Right lobe of liver (tissue), 6 donors: ENCODE data around the gene FNDC10. TPM values are rescaled to one million over a fixed set of nuclear protein-coding genes. Genes with fewer than 3 reads are reported as not detected.

Experiments used
- ATAC-seq, 4 donors: fragments of 200-7000 bp; cut with Tn5 transposase; one replicate each; pipeline ENCODE4 v1.9.1; 2020; ENCODE audit warnings: mild to moderate bottlenecking in 4 of 4, moderate library complexity in 4 of 4
- DNase-seq, 3 donors: peaks; one replicate each; pipeline ENCODE4 v3.0.0-alpha.2; 2020
- H3K27ac ChIP-seq, 3 donors: fragments of 200-600 bp; one replicate each; pipeline ENCODE4 v1.8.0; 2022
- H3K27me3 ChIP-seq, 2 donors: fragments of 200-600 bp; one replicate each; pipeline ENCODE4 v1.8.0; 2022
- H3K36me3 ChIP-seq, 4 donors: fragments of 200-600 bp; sonication (generic) in 1 of 4; one replicate each; pipeline versions ENCODE4 v1.5.1 to v1.8.0; 2017 to 2022; ENCODE audit warnings: control low read depth in 1 of 4
- H3K4me1 ChIP-seq, 4 donors: fragments of 200-600 bp; sonication (generic) in 1 of 4; one replicate each; pipeline versions ENCODE4 v1.5.1 to v1.8.0; 2017 to 2022; ENCODE audit warnings: control low read depth in 1 of 4
- H3K4me3 ChIP-seq, 3 donors: fragments of 200-600 bp; one replicate each; pipeline ENCODE4 v1.8.0; 2022
- H3K9me3 ChIP-seq, 4 donors: fragments of 200-600 bp; sonication (generic) in 1 of 4; one replicate each; pipeline versions ENCODE4 v1.5.1 to v1.8.0; 2017 to 2022; ENCODE audit warnings: control low read depth in 1 of 4
- POLR2A ChIP-seq: fragments of 450-650 bp; IDR thresholded peaks from one replicate; pipeline ENCODE4 v1.6.1; 2017; ENCODE audit warnings: antibody characterized with exemption, mild to moderate bottlenecking
- WGBS: methylation state at CpG from one replicate; pipeline ENCODE4 v1.1.6; 2018; ENCODE audit warnings: low coverage, low lambda C conversion rate; ENCODE audit not compliant: insufficient coverage; ENCODE audit errors: missing lambda C conversion rate; 5-methylcytosine and 5-hydroxymethylcytosine counted together
- intact Hi-C, 2 donors: fragments of 100-400 bp; cut with DNase I; formaldehyde crosslinking; loops; one replicate each; pipeline versions ENCODE4 v1.11.2 to v1.14.1; 2022
- total RNA-seq, 6 experiments: library from RNA; depleted of rRNA in 2 of 6; stranded (reverse); fragments of >200 nt in 2 of 6; fragmentation: NEBNext Ultra II Directional in 3 of 6; extraction: Animal tissue kit (Norgen Biotek cat#: 25700) in 3 of 6; gene quantifications; one replicate each; pipeline versions ENCODE4 v1.1.0 to v1.2.4, GENCODE V29; 2016 to 2023
- TF ChIP-seq, protein P1 (sequence below), 4 donors: fragments of 200-600 bp in 3 of 4; fragments of 450-650 bp in 1 of 4; IDR thresholded peaks; one replicate each; pipeline versions ENCODE4 v1.5.1 to v1.8.0; 2016 to 2022; ENCODE audit warnings: antibody characterized with exemption in 4 of 4, mild to moderate bottlenecking in 2 of 4
- donor health status: DM: no; HTN: yes; CAD: no.
- donor health status: DM: no; HTN: no; CAD: no.
- donor health status: DM: no; HTN: no; CAD: no.
- donor health status: DM: no; HTN: yes; CAD: no.
- donor health status: DM: no; HTN: yes; CAD: no.

Gene FNDC10
- total RNA-seq, 6 experiments from 2014 or later: 0.09 to 1.6 (median 0.46) TPM

DNA sequence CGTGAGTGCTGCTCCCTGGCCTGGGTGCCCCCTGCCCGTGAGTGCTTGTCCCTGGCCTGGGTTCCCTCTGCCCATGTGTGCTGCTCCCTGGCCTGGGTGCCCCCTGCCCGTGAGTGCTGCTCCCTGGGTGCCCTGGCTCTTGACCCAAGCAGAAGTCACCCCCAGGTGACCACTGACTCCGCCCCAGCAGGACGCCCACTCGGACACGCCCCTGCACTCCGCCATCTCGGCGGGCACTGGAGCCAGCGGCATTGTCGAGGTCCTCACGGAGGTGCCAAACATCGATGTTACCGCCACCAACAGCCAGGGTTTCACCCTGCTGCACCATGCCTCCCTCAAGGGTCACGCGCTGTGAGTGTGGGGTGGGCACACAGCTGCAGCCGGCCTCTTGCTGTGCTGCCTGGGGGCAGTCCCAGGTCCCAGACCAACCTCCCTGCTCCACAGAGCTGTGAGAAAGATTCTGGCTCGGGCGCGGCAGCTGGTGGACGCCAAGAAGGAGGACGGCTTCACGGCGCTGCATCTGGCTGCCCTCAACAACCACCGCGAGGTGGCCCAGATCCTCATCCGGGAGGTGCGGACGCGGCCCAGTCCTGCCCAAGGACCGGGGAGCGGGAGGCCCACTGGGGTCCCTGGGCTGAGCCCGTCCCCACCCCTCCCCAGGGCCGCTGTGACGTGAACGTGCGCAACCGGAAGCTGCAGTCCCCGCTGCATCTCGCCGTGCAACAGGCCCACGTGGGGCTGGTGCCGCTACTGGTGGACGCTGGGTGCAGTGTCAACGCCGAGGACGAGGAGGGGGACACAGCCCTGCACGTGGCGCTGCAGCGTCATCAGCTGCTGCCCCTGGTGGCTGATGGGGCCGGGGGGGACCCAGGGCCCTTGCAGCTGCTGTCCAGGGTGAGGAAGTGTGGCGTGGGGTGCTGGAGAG lies 28.2 kb upstream of the FNDC10 start:
- H3K27ac ChIP-seq: no peak overlapping the region
- H3K4me1 ChIP-seq: no peaks in the 10 kb centered on the region
- WGBS: no CpG with 5 or more reads among the region's 53 CpGs
- H3K27me3 ChIP-seq: no peaks in the 10 kb centered on the region
- no peaks in the 10 kb centered on the region for H3K9me3 ChIP-seq
- ATAC-seq: no peak
- TF ChIP-seq, protein P1, sequence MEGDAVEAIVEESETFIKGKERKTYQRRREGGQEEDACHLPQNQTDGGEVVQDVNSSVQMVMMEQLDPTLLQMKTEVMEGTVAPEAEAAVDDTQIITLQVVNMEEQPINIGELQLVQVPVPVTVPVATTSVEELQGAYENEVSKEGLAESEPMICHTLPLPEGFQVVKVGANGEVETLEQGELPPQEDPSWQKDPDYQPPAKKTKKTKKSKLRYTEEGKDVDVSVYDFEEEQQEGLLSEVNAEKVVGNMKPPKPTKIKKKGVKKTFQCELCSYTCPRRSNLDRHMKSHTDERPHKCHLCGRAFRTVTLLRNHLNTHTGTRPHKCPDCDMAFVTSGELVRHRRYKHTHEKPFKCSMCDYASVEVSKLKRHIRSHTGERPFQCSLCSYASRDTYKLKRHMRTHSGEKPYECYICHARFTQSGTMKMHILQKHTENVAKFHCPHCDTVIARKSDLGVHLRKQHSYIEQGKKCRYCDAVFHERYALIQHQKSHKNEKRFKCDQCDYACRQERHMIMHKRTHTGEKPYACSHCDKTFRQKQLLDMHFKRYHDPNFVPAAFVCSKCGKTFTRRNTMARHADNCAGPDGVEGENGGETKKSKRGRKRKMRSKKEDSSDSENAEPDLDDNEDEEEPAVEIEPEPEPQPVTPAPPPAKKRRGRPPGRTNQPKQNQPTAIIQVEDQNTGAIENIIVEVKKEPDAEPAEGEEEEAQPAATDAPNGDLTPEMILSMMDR (IDR thresholded peaks at IDR 0.05): no peak
- TF ChIP-seq POLR2A: no peak
- no peak overlapping the region for H3K4me3 ChIP-seq
- H3K36me3 ChIP-seq: peaks cover 0 to 4% (median 2%) of the 10 kb centered on the region in 4 donors
- peak in 2 of 3 donors; percentile 46 to 56 for DNase-seq
- intact Hi-C loops: loop anchor here in 1 of 2 donors (10.0 kb wide), 1 partner anchor 47 kb away; no protein-coding TSS in a partner anchor

DNA sequence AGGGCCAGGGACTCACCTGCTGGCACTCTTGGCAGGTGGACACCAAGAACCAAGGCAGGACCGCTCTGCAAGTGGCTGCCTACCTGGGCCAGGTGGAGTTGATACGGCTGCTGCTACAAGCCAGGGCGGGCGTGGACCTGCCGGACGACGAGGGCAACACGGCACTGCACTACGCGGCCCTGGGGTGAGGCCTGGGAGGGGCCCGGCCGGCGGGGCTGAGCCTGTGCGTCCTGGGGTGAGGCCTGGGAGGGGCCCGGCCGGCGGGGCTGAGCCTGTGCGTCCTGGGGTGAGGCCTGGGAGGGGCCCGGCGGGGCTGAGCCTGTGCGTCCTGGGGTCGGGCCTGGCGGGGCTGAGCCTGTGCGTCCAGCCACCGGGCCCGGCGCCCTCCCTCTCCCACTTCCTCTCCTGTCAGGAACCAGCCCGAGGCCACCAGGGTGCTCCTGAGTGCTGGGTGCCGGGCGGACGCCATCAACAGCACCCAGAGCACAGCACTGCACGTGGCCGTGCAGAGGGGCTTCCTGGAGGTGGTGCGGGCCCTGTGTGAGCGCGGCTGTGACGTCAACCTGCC lies 27.4 kb upstream of the FNDC10 start:
- intact Hi-C loops: loop anchor here in 1 of 2 donors (10.0 kb wide), 1 partner anchor 47 kb away; no protein-coding TSS in a partner anchor
- no peak for ATAC-seq
- H3K4me1 ChIP-seq: no peaks in the 10 kb centered on the region
- H3K4me3 ChIP-seq: no peak overlapping the region
- H3K27me3 ChIP-seq: no peaks in the 10 kb centered on the region
- TF ChIP-seq, protein P1 (IDR thresholded peaks at IDR 0.05): no peak
- TF ChIP-seq POLR2A: no peak
- H3K27ac ChIP-seq: no peak overlapping the region
- DNase-seq: peak in 2 of 3 donors; percentile 45 to 56
- WGBS: 55% methylated on average over 2 of the region's 37 CpGs
- H3K36me3 ChIP-seq: peaks cover 0 to 4% (median 2%) of the 10 kb centered on the region in 4 donors
- no peaks in the 10 kb centered on the region for H3K9me3 ChIP-seq

DNA sequence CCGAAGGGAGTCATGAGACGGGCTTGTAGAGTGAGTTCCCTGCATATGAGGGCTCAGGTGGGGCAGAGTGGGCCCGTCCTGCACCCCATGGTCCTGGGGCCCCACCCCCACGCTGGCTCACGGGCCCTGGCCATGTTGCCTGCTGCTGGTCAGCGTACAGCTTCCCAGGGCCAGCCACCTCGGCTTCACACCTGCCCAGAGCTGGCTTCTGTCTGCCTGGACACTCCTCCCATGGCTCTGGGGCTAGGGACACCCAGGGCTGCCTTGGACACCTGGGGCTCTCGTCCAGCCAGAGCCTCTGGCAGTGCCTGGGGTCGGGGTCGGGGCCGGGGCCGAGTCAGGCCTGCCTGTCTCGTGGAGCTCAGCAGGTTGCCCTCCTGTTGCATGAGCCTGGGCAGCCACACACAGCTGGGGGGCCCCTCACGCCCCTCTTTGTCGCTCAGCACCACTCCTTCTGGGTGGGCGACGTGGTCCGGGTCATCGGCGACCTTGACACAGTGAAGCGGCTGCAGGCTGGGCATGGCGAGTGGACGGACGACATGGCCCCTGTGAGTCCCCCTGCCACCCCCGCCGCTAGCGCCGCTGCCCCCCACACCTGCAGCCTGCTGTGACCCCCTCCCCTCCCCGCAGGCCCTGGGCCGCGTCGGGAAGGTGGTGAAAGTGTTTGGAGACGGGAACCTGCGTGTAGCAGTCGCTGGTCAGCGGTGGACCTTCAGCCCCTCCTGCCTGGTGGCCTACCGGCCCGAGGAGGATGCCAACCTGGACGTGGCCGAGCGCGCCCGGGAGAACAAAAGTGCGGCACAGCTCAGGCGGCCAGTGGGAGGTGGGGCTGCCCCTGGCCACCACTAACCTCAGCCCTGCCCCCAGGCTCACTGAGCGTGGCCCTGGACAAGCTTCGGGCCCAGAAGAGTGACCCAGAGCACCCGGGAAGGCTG lies 26.5 kb upstream of the FNDC10 start:
- no peak for TF ChIP-seq POLR2A
- TF ChIP-seq, protein P1 (IDR thresholded peaks at IDR 0.05): no peak
- Histone ChIP-seq H3K27me3 (no peaks in the 10 kb centered on the region), H3K36me3 (peaks cover 0 to 4% (median 2%) of the 10 kb centered on the region in 4 donors), H3K4me1 (no peaks in the 10 kb centered on the region), H3K4me3 (no peak overlapping the region), H3K9me3 (no peaks in the 10 kb centered on the region), H3K27ac (no peak overlapping the region)
- ATAC-seq (no peak), DNase-seq (peak; percentile 18 to 54 (median 46))
- 80% methylated on average over 1 of the region's 48 CpGs for WGBS
- intact Hi-C loops: loop anchor here in 1 of 2 donors (10.0 kb wide), 1 partner anchor 48 kb away; no protein-coding TSS in a partner anchor

DNA sequence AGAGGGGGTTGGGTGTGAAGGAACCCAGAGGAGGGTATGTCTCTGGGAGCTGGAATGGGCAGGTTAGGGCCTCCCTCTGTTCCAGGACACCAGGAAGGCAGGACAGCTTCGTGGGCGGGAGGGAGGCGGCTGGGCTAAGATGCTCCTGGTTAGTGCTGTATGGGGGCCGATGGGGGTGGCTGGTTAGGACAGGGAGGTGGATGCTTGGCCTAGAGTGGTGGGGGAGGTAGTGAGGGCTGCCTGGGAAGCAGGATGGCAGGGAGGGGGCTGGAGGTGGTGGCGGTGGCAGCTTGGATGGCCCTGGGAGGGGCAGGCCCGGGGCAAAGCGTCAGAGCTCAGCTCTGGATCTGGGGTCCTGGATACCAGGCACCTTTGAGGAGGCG lies 25.9 kb upstream of the FNDC10 start:
- Histone ChIP-seq H3K4me3 (no peak overlapping the region), H3K27me3 (no peaks in the 10 kb centered on the region), H3K36me3 (peaks cover 0 to 4% (median 2%) of the 10 kb centered on the region in 4 donors), H3K9me3 (no peaks in the 10 kb centered on the region), H3K27ac (no peak overlapping the region), H3K4me1 (no peaks in the 10 kb centered on the region)
- intact Hi-C loops: loop anchor here in 1 of 2 donors (10.0 kb wide), 1 partner anchor 49 kb away; no protein-coding TSS in a partner anchor
- TF ChIP-seq POLR2A: no peak
- TF ChIP-seq, protein P1 (IDR thresholded peaks at IDR 0.05): no peak
- no peak for ATAC-seq
- 100% methylated on average over 5 of the region's 8 CpGs for WGBS
- peak in 2 of 3 donors; percentile 37 to 41 for DNase-seq
